Type B pancreatic cell (in vitro differentiated cells): ENCODE measurements around the gene IGSF9B. TPM values are rescaled to one million over a fixed set of nuclear protein-coding genes. Genes with fewer than 3 reads are reported as not detected.

Experiments used
- DNase-seq: peaks from one replicate; pipeline ENCODE4 v3.0.0; 2021; ENCODE audit warnings: mixed read lengths; ENCODE audit not compliant: unreplicated experiment; ENCODE audit errors: extremely low spot score
- H3K27ac Mint-ChIP-seq: 2 replicates; pipeline ENCODE4 v1.8.0; 2021; ENCODE audit warnings: mild to moderate bottlenecking, mixed read lengths
- H3K27me3 Mint-ChIP-seq: 2 replicates; pipeline ENCODE4 v1.8.0; 2021; ENCODE audit warnings: mixed read lengths
- H3K36me3 Mint-ChIP-seq: 2 replicates; pipeline ENCODE4 v1.8.0; 2021; ENCODE audit warnings: mixed read lengths
- H3K4me1 Mint-ChIP-seq: one replicate; pipeline ENCODE4 v1.8.0; 2021; ENCODE audit warnings: mixed read lengths; ENCODE audit not compliant: unreplicated experiment
- H3K4me3 Mint-ChIP-seq: 2 replicates; pipeline ENCODE4 v1.8.0; 2021; ENCODE audit warnings: mild to moderate bottlenecking, mixed read lengths
- H3K9me3 Mint-ChIP-seq: 2 replicates; pipeline ENCODE4 v1.8.0; 2021; ENCODE audit warnings: mixed read lengths
- CTCF ChIP-seq: fragments of 200-600 bp; sonication (generic); conservative IDR thresholded peaks from 2 replicates; pipeline ENCODE4 v1.5.0; 2021; ENCODE audit warnings: antibody characterized with exemption, mild to moderate bottlenecking
- total RNA-seq: library from RNA; stranded (reverse); gene quantifications from 2 replicates; pipeline ENCODE4 v1.2.1, GENCODE V29; 2021; ENCODE audit warnings: low replicate concordance

IGSF9B gene
- total RNA-seq, 1 donor from 2014 or later, result 10.6 TPM

GRCh38 chr11:133930053-133930766, 26.6 kb downstream of the IGSF9B start:
- Mint-ChIP-seq H3K27me3 (no peaks in the 10 kb centered on the region), H3K4me3 (no peak overlapping the region), H3K4me1 (peaks cover 13% of the 10 kb centered on the region), H3K36me3 (no peaks in the 10 kb centered on the region), H3K27ac (no peak overlapping the region), H3K9me3 (no peaks in the 10 kb centered on the region)
- DNase-seq, result no peak
- TF ChIP-seq CTCF, result no peak

GRCh38 chr11:133929401-133930052, 27.2 kb downstream of the IGSF9B start:
- Mint-ChIP-seq H3K36me3 (no peaks in the 10 kb centered on the region), H3K4me3 (no peak overlapping the region), H3K9me3 (no peaks in the 10 kb centered on the region), H3K4me1 (peaks cover 6% of the 10 kb centered on the region), H3K27ac (no peak overlapping the region), H3K27me3 (no peaks in the 10 kb centered on the region)
- no peak for TF ChIP-seq CTCF
- DNase-seq, result no peak

GRCh38 chr11:133928628-133929059, 28.1 kb downstream of the IGSF9B start:
- H3K4me1 Mint-ChIP-seq, result peaks cover 6% of the 10 kb centered on the region
- H3K4me3 Mint-ChIP-seq, result no peak overlapping the region
- no peak for TF ChIP-seq CTCF
- peak overlapping the region; percentile 21 for H3K27ac Mint-ChIP-seq
- H3K27me3 Mint-ChIP-seq, result no peaks in the 10 kb centered on the region
- no peak for DNase-seq
- no peaks in the 10 kb centered on the region for H3K36me3 Mint-ChIP-seq
- no peaks in the 10 kb centered on the region for H3K9me3 Mint-ChIP-seq

GRCh38 chr11:133927690-133928627, 28.8 kb downstream of the IGSF9B start:
- Mint-ChIP-seq H3K9me3 (no peaks in the 10 kb centered on the region), H3K4me1 (peaks cover 6% of the 10 kb centered on the region), H3K36me3 (no peaks in the 10 kb centered on the region), H3K4me3 (peak overlapping the region; percentile 75), H3K27ac (peak overlapping the region; percentile 10), H3K27me3 (no peaks in the 10 kb centered on the region)
- DNase-seq, result no peak
- peak; percentile 86 for TF ChIP-seq CTCF

- Mint-ChIP-seq H3K4me3 (no peak overlapping the region), H3K27ac (no peak overlapping the region), H3K9me3 (no peaks in the 10 kb centered on the region), H3K36me3 (no peaks in the 10 kb centered on the region), H3K27me3 (no peaks in the 10 kb centered on the region), H3K4me1 (peaks cover 6% of the 10 kb centered on the region)
- DNase-seq, result no peak
- TF ChIP-seq CTCF, result no peak
These were observed 30.1 kb downstream of the IGSF9B start for GRCh38 chr11:133926466-133927246.
